GM18498 (cell line): ENCODE results near the gene NXN.
"Not testable (repeated sequence)": the region's sequence is repeated elsewhere in the genome, so short reads cannot be mapped to it uniquely, and the experiment has no call there.

Experiments used
- ATAC-seq: cut with Tn5 transposase; IDR thresholded peaks from one replicate; pipeline ENCODE4 v1.9.1; 2021; ENCODE audit warnings: mild to moderate bottlenecking, moderate library complexity; ENCODE audit not compliant: unreplicated experiment

The NXN gene

GRCh38 chr17:896953-897661, 82.5 kb downstream of the NXN start:
- no peak for ATAC-seq

- no peak for ATAC-seq
Observed at GRCh38 chr17:896454-896853, 83.1 kb downstream of the NXN start.

GRCh38 chr17:892958-893357, 86.6 kb downstream of the NXN start:
- ATAC-seq = no peak

- no peak for ATAC-seq
Observed at GRCh38 chr17:888998-889441, 90.6 kb downstream of the NXN start.

- ATAC-seq = no peak
Observed at GRCh38 chr17:887551-888209, 91.9 kb downstream of the NXN start.

- no peak for ATAC-seq
Observed at GRCh38 chr17:885971-886571, 93.5 kb downstream of the NXN start.

- no peak for ATAC-seq
Observed at GRCh38 chr17:883586-883962, 96.0 kb downstream of the NXN start.

- ATAC-seq = no peak
Observed at GRCh38 chr17:882827-883585, 96.6 kb downstream of the NXN start.

GRCh38 chr17:881778-882177, 97.8 kb downstream of the NXN start:
- ATAC-seq = no peak

GRCh38 chr17:880443-881269, 98.9 kb downstream of the NXN start:
- ATAC-seq = no peak

GRCh38 chr17:879546-880442, 99.8 kb downstream of the NXN start:
- ATAC-seq = no peak

GRCh38 chr17:877630-878029, 101.9 kb downstream of the NXN start:
- ATAC-seq = no peak

- no peak for ATAC-seq
Observed at GRCh38 chr17:876272-876671, 103.3 kb downstream of the NXN start.

GRCh38 chr17:874590-874989, 105.0 kb downstream of the NXN start:
- ATAC-seq = not testable (repeated sequence)

- ATAC-seq = no peak
Observed at GRCh38 chr17:872855-873254, 106.7 kb downstream of the NXN start.

GRCh38 chr17:871751-872519, 107.6 kb downstream of the NXN start:
- ATAC-seq = no peak

- ATAC-seq = no peak
Observed at GRCh38 chr17:869567-870525, 109.7 kb downstream of the NXN start.

GRCh38 chr17:869086-869485, 110.5 kb downstream of the NXN start:
- ATAC-seq = no peak
